ENCODE measurements around the gene EIF4EBP2. TPM values are rescaled to one million over a fixed set of nuclear protein-coding genes. Genes with fewer than 3 reads are reported as not detected.

EIF4EBP2 gene
- total RNA-seq, 1 donor from 2014 or later = 100 TPM

GRCh38 chr10:70364772-70365091 lies 39.2 kb upstream of the EIF4EBP2 start:
- Mint-ChIP-seq H3K36me3 (no peaks in the 10 kb centered on the region), H3K4me1 (ENCODE audit: unreplicated experiment) (peaks cover 7% of the 10 kb centered on the region), H3K9me3 (no peaks in the 10 kb centered on the region), H3K4me3 (no peak overlapping the region), H3K27ac (peak overlapping the region; percentile 67), H3K27me3 (no peaks in the 10 kb centered on the region)
- DNase-seq (ENCODE audit: extremely low spot score, unreplicated experiment) = no peak
- TF ChIP-seq, protein P1, sequence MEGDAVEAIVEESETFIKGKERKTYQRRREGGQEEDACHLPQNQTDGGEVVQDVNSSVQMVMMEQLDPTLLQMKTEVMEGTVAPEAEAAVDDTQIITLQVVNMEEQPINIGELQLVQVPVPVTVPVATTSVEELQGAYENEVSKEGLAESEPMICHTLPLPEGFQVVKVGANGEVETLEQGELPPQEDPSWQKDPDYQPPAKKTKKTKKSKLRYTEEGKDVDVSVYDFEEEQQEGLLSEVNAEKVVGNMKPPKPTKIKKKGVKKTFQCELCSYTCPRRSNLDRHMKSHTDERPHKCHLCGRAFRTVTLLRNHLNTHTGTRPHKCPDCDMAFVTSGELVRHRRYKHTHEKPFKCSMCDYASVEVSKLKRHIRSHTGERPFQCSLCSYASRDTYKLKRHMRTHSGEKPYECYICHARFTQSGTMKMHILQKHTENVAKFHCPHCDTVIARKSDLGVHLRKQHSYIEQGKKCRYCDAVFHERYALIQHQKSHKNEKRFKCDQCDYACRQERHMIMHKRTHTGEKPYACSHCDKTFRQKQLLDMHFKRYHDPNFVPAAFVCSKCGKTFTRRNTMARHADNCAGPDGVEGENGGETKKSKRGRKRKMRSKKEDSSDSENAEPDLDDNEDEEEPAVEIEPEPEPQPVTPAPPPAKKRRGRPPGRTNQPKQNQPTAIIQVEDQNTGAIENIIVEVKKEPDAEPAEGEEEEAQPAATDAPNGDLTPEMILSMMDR (conservative IDR thresholded peaks at IDR 0.05) = no peak

DNA sequence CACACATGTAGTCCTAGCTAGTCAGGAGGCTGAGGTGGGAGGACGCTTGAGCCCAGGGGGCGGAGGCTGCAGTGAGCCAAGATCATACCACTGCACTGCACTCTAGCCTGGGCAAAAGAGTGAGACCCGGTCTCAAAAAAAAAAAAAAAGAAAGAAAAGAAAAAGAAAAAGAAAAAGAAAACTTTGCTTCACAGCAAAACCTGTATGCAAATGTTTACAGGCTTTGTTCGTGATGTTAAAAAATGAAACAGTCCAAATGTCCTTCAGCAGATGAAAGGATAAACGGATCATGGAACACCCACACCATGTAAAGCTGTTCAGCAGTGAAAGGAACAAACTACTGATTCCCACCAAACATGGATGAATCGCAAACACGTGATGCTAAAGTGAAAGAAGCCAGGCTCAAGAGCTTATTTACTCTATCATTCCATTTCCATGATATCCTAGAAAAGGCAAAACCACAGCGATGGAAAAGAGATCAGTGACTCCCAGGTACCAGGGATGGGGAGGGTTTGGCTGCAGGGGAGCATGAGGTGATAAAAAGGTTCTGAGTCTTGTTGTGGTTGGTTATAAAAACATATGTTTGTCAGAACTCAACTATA lies 36.6 kb upstream of the EIF4EBP2 start:
- no peaks in the 10 kb centered on the region for H3K9me3 Mint-ChIP-seq
- TF ChIP-seq, protein P1 (conservative IDR thresholded peaks at IDR 0.05) = no peak

DNA sequence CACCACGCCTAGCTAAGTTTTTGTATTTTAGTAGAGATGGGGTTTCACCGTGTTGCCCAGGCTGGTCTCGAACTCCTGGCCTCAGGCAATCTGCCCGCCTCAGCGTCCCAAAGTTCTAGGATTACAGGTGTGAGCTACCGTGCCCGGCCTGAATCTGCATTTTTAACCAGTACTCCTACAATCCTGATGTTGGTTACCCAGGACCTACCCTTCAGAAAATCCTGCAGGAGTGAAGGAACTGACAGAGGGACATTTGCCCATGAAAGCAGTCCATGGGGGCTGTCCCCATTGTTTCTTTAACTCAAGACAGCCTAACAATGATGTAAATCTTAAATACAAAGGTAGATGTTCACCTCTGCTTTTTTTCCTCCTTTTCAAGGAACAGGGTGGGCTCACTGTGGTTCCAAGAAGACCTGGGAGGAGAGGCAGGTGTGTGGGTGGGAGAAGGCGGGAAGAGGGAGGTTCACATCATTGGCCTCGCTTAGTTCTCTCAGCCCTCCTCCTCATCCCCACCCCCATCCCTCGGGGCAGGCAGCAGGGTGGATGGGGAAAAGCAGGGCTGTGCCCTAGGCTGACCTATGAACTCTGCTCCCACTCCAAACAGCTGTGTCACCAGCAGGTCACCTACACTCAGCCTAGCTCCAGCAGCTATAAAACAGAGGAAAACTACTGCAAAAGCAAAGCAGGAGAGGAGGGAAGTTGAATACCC lies 35.0 kb upstream of the EIF4EBP2 start:
- DNase-seq (ENCODE audit: extremely low spot score, unreplicated experiment) = no peak
- Mint-ChIP-seq H3K27me3 (no peaks in the 10 kb centered on the region), H3K36me3 (no peaks in the 10 kb centered on the region), H3K27ac (no peak overlapping the region), H3K4me3 (no peak overlapping the region), H3K9me3 (no peaks in the 10 kb centered on the region), H3K4me1 (ENCODE audit: unreplicated experiment) (peaks cover 7% of the 10 kb centered on the region)
- TF ChIP-seq, protein P1 (conservative IDR thresholded peaks at IDR 0.05) = no peak

More for the DNA sequence above, 36.6 kb upstream of the EIF4EBP2 start:
- no peaks in the 10 kb centered on the region for H3K36me3 Mint-ChIP-seq
- H3K4me3 Mint-ChIP-seq = no peak overlapping the region
- no peak overlapping the region for H3K27ac Mint-ChIP-seq
- DNase-seq (ENCODE audit: extremely low spot score, unreplicated experiment) = no peak
- H3K4me1 Mint-ChIP-seq (ENCODE audit: unreplicated experiment) = peaks cover 7% of the 10 kb centered on the region
- H3K27me3 Mint-ChIP-seq = no peaks in the 10 kb centered on the region

GRCh38 chr10:70369498-70370018 lies 34.4 kb upstream of the EIF4EBP2 start:
- Mint-ChIP-seq H3K27ac (no peak overlapping the region), H3K4me1 (ENCODE audit: unreplicated experiment) (peaks cover 3% of the 10 kb centered on the region), H3K9me3 (no peaks in the 10 kb centered on the region), H3K4me3 (no peak overlapping the region), H3K27me3 (no peaks in the 10 kb centered on the region), H3K36me3 (no peaks in the 10 kb centered on the region)
- no peak for DNase-seq (ENCODE audit: extremely low spot score, unreplicated experiment)
- TF ChIP-seq, protein P1 (conservative IDR thresholded peaks at IDR 0.05) = no peak

DNA sequence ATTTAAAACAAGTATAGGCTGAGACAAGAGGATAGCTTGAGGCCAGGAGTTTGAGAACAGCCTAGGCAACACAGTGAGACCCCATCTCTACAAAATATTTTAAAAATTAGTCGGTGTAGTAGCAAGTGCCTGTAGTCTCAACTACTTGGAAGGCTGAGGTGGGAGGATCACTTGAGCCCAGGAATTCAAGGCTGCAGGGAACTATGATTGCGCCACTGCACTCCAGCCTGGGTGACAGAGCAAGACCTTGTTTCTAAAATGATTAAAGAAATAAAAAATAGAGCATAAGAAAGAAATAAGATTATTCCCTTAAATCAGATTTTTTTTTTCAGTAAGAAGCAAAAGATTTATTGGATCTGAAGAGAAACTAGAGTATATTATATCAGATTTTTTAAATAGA lies 33.2 kb upstream of the EIF4EBP2 start:
- no peak overlapping the region for H3K27ac Mint-ChIP-seq
- no peaks in the 10 kb centered on the region for H3K27me3 Mint-ChIP-seq
- TF ChIP-seq, protein P1 (conservative IDR thresholded peaks at IDR 0.05) = no peak
- DNase-seq (ENCODE audit: extremely low spot score, unreplicated experiment) = no peak
- H3K4me3 Mint-ChIP-seq = no peak overlapping the region
- no peaks in the 10 kb centered on the region for H3K9me3 Mint-ChIP-seq
- H3K4me1 Mint-ChIP-seq (ENCODE audit: unreplicated experiment) = no peaks in the 10 kb centered on the region
- H3K36me3 Mint-ChIP-seq = no peaks in the 10 kb centered on the region

Data from type B pancreatic cell (in vitro differentiated cells).